ENCODE data around the gene SCAF1.

The SCAF1 gene

GRCh38 chr19:49641688-49642491 lies at the start of gene SCAF1:
TSS of gene SCAF1 (plus strand) at chr19:49642209. CDS start at chr19:49645027, 2,818 bp downstream.
- peak; percentile 99 to 100 for DNase-seq

GRCh38 chr19:49592486-49593232 lies 49.4 kb upstream of the SCAF1 start:
- DNase-seq: peak in 1 of 2 donors; percentile 20

- peak; percentile 93 to 95 for DNase-seq
Observed at GRCh38 chr19:49593233-49594113, 48.5 kb upstream of the SCAF1 start.

- DNase-seq: no peak
Observed at GRCh38 chr19:49594157-49594992, 47.6 kb upstream of the SCAF1 start.

GRCh38 chr19:49594993-49595818 lies 46.8 kb upstream of the SCAF1 start:
- DNase-seq: no peak

- no peak for DNase-seq
Observed at GRCh38 chr19:49595819-49596404, 46.1 kb upstream of the SCAF1 start.

- no peak for DNase-seq
Observed at GRCh38 chr19:49596407-49596806, 45.6 kb upstream of the SCAF1 start.

GRCh38 chr19:49596954-49597702 lies 44.9 kb upstream of the SCAF1 start:
- DNase-seq: no peak

- DNase-seq: no peak
Observed at GRCh38 chr19:49597703-49597974, 44.4 kb upstream of the SCAF1 start.

- DNase-seq: no peak
Observed at GRCh38 chr19:49599378-49600295, 42.4 kb upstream of the SCAF1 start.

- no peak for DNase-seq
Observed at GRCh38 chr19:49601482-49602038, 40.4 kb upstream of the SCAF1 start.

- no peak for DNase-seq
Observed at GRCh38 chr19:49602806-49603205, 39.2 kb upstream of the SCAF1 start.

GRCh38 chr19:49605605-49606004 lies 36.4 kb upstream of the SCAF1 start:
- DNase-seq: no peak

GRCh38 chr19:49609499-49610092 lies 32.4 kb upstream of the SCAF1 start:
- no peak for DNase-seq

GRCh38 chr19:49613374-49613773 lies 28.6 kb upstream of the SCAF1 start:
- DNase-seq: no peak

- no peak for DNase-seq
Observed at GRCh38 chr19:49614096-49614833, 27.7 kb upstream of the SCAF1 start.

GRCh38 chr19:49615861-49616260 lies 26.1 kb upstream of the SCAF1 start:
- DNase-seq: no peak

- DNase-seq: no peak
Observed at GRCh38 chr19:49616532-49616931, 25.5 kb upstream of the SCAF1 start.

Data from CD4-positive, alpha-beta T cell treated with Interleukin-4 for 1 hour (primary cell).